GM12878 (cell line): Measurements from ENCODE around the gene FAF1.

ENCODE experiments used
- CBX5 ChIP-seq: sonication (generic); IDR thresholded peaks from 2 replicates; pipeline ENCODE4 v1.6.1; 2016; ENCODE audit warnings: low read depth, moderate library complexity, mild to moderate bottlenecking, inconsistent platforms
- CTCF ChIP-seq, 3 experiments: IDR thresholded peaks in 2 of 3; conservative IDR thresholded peaks in 1 of 3; 2 replicates each; pipeline ENCODE4 v1.5.1; 2011; ENCODE audit warnings: low read depth in 3 of 3, low read length in 3 of 3, mild to moderate bottlenecking in 3 of 3, control low read depth in 2 of 3, moderate library complexity in 2 of 3, inconsistent platforms in 1 of 3, mixed read lengths in 1 of 3; ENCODE audit not compliant: control insufficient read depth in 2 of 3, insufficient read depth in 1 of 3; ENCODE audit errors: extremely low read depth in 1 of 3
- DPF2 ChIP-seq: fragments of 450-650 bp; IDR thresholded peaks from 2 replicates; pipeline ENCODE4 v1.6.1; 2017; ENCODE audit warnings: mild to moderate bottlenecking
- EGR1 ChIP-seq, 2 experiments: IDR thresholded peaks; 1 replicate in 1 of 2; 2 replicates in 1 of 2; pipeline ENCODE4 v1.6.1; 2011 to 2012; ENCODE audit warnings: low read depth in 2 of 2, low read length in 2 of 2, borderline replicate concordance in 1 of 2, mild to moderate bottlenecking in 1 of 2, moderate library complexity in 1 of 2
- ESRRA ChIP-seq: IDR thresholded peaks from 2 replicates; pipeline ENCODE4 v1.6.1; 2012; ENCODE audit warnings: mild to moderate bottlenecking, low read length, improper control_type of control experiment
- EZH2 ChIP-seq: IDR thresholded peaks from 2 replicates; pipeline ENCODE4 v1.6.1; 2012; ENCODE audit warnings: low read depth, mild to moderate bottlenecking, control low read depth, inconsistent platforms, low read length, borderline replicate concordance; ENCODE audit not compliant: control insufficient read depth
- GABPA ChIP-seq: IDR thresholded peaks from 2 replicates; pipeline ENCODE4 v1.6.1; 2014; ENCODE audit warnings: antibody characterized with exemption, low read depth, mild to moderate bottlenecking, inconsistent platforms
- MAX ChIP-seq: IDR thresholded peaks from 2 replicates; pipeline ENCODE4 v1.6.1; 2012; ENCODE audit warnings: low read depth, low read length, improper control_type of control experiment
- NFYA ChIP-seq: IDR thresholded peaks from 2 replicates; pipeline ENCODE4 v1.6.1; 2011; ENCODE audit warnings: low read depth, mild to moderate bottlenecking, low read length, improper control_type of control experiment, borderline replicate concordance
- POLR2A ChIP-seq: IDR thresholded peaks from 2 replicates; pipeline ENCODE4 v1.6.1; 2011; ENCODE audit warnings: low read depth, mild to moderate bottlenecking, low read length
- POLR2AphosphoS5 ChIP-seq: IDR thresholded peaks from 2 replicates; pipeline ENCODE4 v1.6.1; 2011; ENCODE audit warnings: mild to moderate bottlenecking, low read length, inconsistent platforms
- TAF1 ChIP-seq: IDR thresholded peaks from 2 replicates; pipeline ENCODE4 v1.6.1; 2011; ENCODE audit warnings: mild to moderate bottlenecking, low read depth, low read length, borderline replicate concordance
- TCF7 ChIP-seq: IDR thresholded peaks from 2 replicates; pipeline ENCODE4 v1.6.1; 2014; ENCODE audit warnings: antibody characterized with exemption, borderline replicate concordance
- ZNF274 ChIP-seq: IDR thresholded peaks from one replicate; pipeline ENCODE4 v1.8.0; 2011; ENCODE audit not compliant: insufficient read length, insufficient read depth

GRCh38 chr1:50493710-50494109 is 466.4 kb downstream of the FAF1 start:
- TF ChIP-seq CTCF (IDR thresholded peaks at IDR 0.05 in 2 of 3, conservative IDR thresholded peaks at IDR 0.05 in 1 of 3; ENCODE audit: control insufficient read depth in 2 of 3, extremely low read depth in 1 of 3, insufficient read depth in 1 of 3, low read depth in 3 of 3, low read length in 3 of 3): no peak
- TF ChIP-seq MAX: no peak
- no peak for TF ChIP-seq GABPA
- no peak for TF ChIP-seq TCF7
- no peak for TF ChIP-seq TAF1
- TF ChIP-seq POLR2AphosphoS5: no peak
- no peak for TF ChIP-seq POLR2A
- TF ChIP-seq EZH2: no peak
- TF ChIP-seq EGR1 (IDR thresholded peaks at IDR 0.05; ENCODE audit: borderline replicate concordance in 1 of 2, low read depth in 2 of 2, low read length in 2 of 2): no peak
- TF ChIP-seq DPF2: no peak
- TF ChIP-seq CBX5: no peak
- TF ChIP-seq ZNF274: no peak
- no peak for TF ChIP-seq ESRRA
- TF ChIP-seq NFYA: no peak
